ENCODE data around the gene SELENOK. TPM values are rescaled to one million over a fixed set of nuclear protein-coding genes. Genes with fewer than 3 reads are reported as not detected.

SELENOK gene
- total RNA-seq, 2 donors from 2014 or later, result 14.5 to 36.1 TPM

- no peak overlapping the region for H3K4me3 ChIP-seq
- TF ChIP-seq CTCF (IDR thresholded peaks at IDR 0.05), result no peak
- TF ChIP-seq POLR2A (IDR thresholded peaks at IDR 0.05), result no peak
- peaks cover 0 to 16% of the 10 kb centered on the region in 2 donors for H3K36me3 ChIP-seq (replicated peaks in 1 of 2; ENCODE audit: insufficient read depth in 1 of 2, low read depth in 2 of 2)
- H3K27me3 ChIP-seq, result no peaks in the 10 kb centered on the region
- intact Hi-C loops (cut with DNase I), result no loop called here
- no peaks in the 10 kb centered on the region for H3K9me3 ChIP-seq
- H3K27ac ChIP-seq, result no peak overlapping the region
- 32 to 35% methylated on average over 1 of the region's 1 CpG for WGBS, 2 donors
- H3K4me1 ChIP-seq, result peaks cover 36% of the 10 kb centered on the region
- no peak for DNase-seq
- no peak for ATAC-seq
Measured at GRCh38 chr3:53888232-53888631, 3.4 kb downstream of the SELENOK start.

GRCh38 chr3:53887446-53887845 is 4.2 kb downstream of the SELENOK start:
- no peak overlapping the region for H3K4me3 ChIP-seq
- H3K36me3 ChIP-seq (replicated peaks in 1 of 2; ENCODE audit: insufficient read depth in 1 of 2, low read depth in 2 of 2), result peaks cover 0 to 16% of the 10 kb centered on the region in 2 donors

GRCh38 chr3:53885239-53885638 is 6.4 kb downstream of the SELENOK start:
- H3K4me1 ChIP-seq, result peaks cover 38% of the 10 kb centered on the region
- DNase-seq (no peak), ATAC-seq (no peak)
- no peak overlapping the region for H3K4me3 ChIP-seq
- 81 to 91% methylated on average over 3 of the region's 3 CpGs for WGBS, 2 donors
- no peak overlapping the region for H3K27ac ChIP-seq
- H3K9me3 ChIP-seq, result no peaks in the 10 kb centered on the region
- H3K27me3 ChIP-seq, result no peaks in the 10 kb centered on the region
- intact Hi-C loops (cut with DNase I), result no loop called here
- no peak for TF ChIP-seq POLR2A (IDR thresholded peaks at IDR 0.05)
- TF ChIP-seq CTCF (IDR thresholded peaks at IDR 0.05), result no peak
- H3K36me3 ChIP-seq (replicated peaks in 1 of 2; ENCODE audit: insufficient read depth in 1 of 2, low read depth in 2 of 2), result peaks cover 0 to 16% of the 10 kb centered on the region in 2 donors

More at GRCh38 chr3:53887446-53887845, 4.2 kb downstream of the SELENOK start:
- TF ChIP-seq POLR2A (IDR thresholded peaks at IDR 0.05), result no peak
- TF ChIP-seq CTCF (IDR thresholded peaks at IDR 0.05), result no peak
- H3K27ac ChIP-seq, result no peak overlapping the region
- H3K4me1 ChIP-seq, result peaks cover 37% of the 10 kb centered on the region
- intact Hi-C loops (cut with DNase I), result no loop called here
- no peaks in the 10 kb centered on the region for H3K27me3 ChIP-seq
- ATAC-seq (no peak), DNase-seq (no peak)
- H3K9me3 ChIP-seq, result no peaks in the 10 kb centered on the region

- TF ChIP-seq POLR2A (IDR thresholded peaks at IDR 0.05) (no peak), CTCF (IDR thresholded peaks at IDR 0.05) (no peak)
- peaks cover 0 to 18% of the 10 kb centered on the region in 2 donors for H3K36me3 ChIP-seq (replicated peaks in 1 of 2; ENCODE audit: insufficient read depth in 1 of 2, low read depth in 2 of 2)
- no peak overlapping the region for H3K4me3 ChIP-seq
- ATAC-seq, result no peak
- no peak overlapping the region for H3K27ac ChIP-seq
- 93 to 96% methylated on average over 11 of the region's 11 CpGs for WGBS, 2 donors
- DNase-seq, result no peak
- H3K27me3 ChIP-seq, result no peaks in the 10 kb centered on the region
- peaks cover 33% of the 10 kb centered on the region for H3K4me1 ChIP-seq
- intact Hi-C loops (cut with DNase I), result no loop called here
- no peaks in the 10 kb centered on the region for H3K9me3 ChIP-seq
Measured at GRCh38 chr3:53884623-53885022, 7.0 kb downstream of the SELENOK start.

- no peak for TF ChIP-seq CTCF (IDR thresholded peaks at IDR 0.05)
- peaks cover 0 to 20% of the 10 kb centered on the region in 2 donors for H3K36me3 ChIP-seq (replicated peaks in 1 of 2; ENCODE audit: insufficient read depth in 1 of 2, low read depth in 2 of 2)
Measured at GRCh38 chr3:53883008-53883407, 8.7 kb downstream of the SELENOK start.

More at GRCh38 chr3:53883008-53883407, 8.7 kb downstream of the SELENOK start:
- Histone ChIP-seq H3K4me3 (no peak overlapping the region), H3K27me3 (no peaks in the 10 kb centered on the region), H3K27ac (no peak overlapping the region), H3K9me3 (no peaks in the 10 kb centered on the region), H3K4me1 (peaks cover 18% of the 10 kb centered on the region)
- intact Hi-C loops (cut with DNase I), result no loop called here
- ATAC-seq, result no peak
- DNase-seq, result no peak
- 47 to 55% methylated on average over 4 of the region's 4 CpGs for WGBS, 2 donors

All from body of pancreas (tissue), 4 donors.